ENCODE data around the gene TTC39A.

The TTC39A gene

DNA sequence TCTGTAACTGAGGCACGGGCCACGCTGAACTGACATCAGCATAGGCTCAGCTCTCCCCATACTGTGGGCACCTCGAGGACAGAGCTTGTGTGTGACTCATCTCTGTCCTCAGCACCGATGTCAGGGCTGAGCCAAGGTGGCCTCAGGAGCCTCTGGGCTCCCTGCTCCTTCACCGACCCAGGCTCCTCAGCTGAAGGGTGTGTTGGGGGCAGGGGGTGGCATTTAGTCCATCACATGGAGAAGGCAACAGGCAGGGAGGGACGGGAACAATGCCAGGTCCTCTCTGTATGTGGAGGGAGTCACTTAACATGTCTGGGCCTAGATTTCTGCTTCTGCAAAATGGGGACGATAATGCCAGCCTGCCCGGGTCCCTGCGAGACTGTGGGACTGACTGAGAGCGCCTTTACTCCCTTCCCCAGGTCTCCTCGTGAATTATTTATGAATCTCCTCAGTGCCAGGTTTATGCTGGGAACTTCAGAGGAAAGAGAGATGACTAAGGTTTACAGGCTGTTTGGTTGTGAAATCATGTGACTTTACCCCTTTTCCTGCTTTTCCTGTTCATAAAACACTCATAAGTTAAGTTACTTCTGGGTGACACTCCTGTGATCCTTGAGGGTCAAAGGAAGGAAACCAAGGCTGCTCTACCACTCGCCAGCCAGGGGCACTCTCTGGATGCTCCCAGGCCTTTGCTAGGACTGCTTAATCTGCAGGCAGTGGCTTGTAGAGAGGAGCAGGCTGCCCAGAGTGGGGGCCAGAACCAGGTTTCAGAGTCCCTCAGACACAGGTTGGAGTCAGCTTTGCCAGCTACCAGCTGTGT, 16.2 kb downstream of the TTC39A start:
- DNase-seq: no peak

DNA sequence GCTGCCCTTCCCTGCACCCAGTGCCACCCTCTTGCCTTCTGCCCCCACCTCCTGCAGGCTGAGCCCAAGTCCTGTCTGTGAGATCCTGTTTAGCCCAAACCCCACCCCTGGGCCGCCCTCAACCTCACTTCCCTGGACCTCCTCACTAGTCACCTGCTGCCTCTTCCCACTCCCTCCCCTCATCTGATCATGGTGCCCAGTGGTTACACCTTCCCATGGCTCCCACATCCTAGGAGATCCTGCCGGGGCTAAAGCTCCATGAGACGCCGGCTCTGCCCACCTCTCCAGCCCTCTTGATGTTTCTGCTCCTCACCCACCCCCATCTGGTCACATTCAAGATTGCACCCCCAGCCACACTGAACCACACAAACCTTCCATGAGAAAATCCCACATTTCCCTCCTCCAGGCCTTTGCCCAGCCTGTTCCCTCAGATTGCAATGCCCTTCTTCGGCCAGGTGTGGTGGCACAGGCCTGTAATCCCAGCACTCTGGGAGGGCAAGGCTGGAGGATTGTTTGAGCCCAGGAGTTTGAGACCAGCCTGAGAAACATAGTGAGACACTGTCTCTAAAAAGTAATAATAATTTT, 17.0 kb downstream of the TTC39A start:
- no peak for DNase-seq

DNA sequence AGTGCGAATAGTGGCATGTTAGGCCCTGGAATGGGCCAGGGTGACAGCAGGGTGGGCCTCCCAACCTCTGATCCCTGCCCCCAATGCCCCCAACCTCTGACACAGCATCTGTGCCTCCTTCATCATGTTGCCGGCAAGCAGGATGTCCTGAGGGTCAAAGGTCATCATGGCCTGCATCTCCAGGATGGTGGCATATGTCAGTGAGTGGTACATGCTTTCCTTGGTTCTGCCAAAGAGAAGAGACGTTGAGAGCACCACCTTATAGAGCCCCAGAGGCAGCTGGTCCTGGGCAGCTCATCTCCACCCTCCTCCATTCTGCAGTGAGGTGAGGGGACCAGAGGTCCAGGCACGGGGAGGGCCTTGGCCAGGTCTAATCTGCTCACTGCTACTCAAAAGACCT, 17.6 kb downstream of the TTC39A start:
- DNase-seq: no peak

DNA sequence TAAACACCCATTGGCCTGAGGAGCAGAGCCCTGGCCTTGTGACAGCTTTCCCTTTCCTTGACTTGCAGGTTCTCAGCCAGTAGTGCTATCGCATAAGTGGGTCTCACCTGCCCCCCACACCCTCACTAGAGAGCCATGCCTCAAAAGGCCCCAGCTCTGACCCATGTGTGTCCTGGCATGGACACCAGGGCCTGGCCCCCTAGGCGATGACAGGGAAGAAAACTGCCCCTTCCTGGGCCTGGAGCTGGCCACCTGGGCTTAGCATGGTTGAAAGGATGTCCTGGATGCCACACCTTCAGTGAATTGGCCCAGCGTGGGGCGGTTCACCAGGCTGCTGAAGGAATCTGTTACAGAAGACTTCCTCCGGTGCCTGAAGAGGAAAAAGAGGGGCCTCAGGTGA, 18.5 kb downstream of the TTC39A start:
- DNase-seq: no peak

- no peak for DNase-seq
These were observed 19.3 kb downstream of the TTC39A start for GRCh38 chr1:51310871-51311613.

DNA sequence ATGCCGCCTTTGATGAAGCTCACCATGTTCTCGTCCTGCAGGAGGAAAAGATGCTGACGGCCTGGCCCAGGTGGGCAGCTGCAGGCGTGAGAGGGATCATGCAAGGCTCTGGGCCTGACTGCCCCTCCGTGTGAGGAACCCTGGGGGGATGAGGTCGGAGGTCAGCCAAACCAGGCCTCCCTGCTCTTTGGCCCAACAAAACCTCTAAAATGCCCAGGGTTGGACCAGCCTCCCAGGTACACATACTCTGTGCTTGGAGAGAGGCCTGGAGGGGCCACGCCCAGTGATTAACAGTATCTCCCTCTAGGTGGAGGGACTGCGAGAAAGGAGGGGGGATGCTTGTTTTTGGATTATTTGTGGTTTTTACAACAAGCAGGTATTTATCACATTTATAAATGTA, 21.1 kb downstream of the TTC39A start:
- no peak for DNase-seq

DNA sequence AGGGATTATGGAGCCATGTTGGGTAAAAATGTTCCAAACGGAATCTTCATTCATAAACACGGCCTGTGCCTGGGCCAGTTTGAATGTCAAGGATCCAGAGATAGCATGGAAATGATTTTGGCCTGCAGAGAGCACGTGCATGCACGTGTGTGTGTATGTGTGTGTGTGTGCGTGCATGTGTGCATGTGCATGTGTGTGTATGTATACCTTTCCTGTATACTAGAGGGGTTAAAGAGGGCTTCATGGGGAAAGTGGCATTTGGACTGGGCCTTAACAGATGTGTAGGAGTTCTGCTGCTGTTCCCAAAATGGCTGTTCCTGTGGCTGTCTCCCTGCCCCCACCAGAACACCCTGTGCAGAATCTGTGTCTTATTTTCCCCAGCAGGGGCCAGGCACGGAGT, 21.7 kb downstream of the TTC39A start:
- DNase-seq: no peak

DNA sequence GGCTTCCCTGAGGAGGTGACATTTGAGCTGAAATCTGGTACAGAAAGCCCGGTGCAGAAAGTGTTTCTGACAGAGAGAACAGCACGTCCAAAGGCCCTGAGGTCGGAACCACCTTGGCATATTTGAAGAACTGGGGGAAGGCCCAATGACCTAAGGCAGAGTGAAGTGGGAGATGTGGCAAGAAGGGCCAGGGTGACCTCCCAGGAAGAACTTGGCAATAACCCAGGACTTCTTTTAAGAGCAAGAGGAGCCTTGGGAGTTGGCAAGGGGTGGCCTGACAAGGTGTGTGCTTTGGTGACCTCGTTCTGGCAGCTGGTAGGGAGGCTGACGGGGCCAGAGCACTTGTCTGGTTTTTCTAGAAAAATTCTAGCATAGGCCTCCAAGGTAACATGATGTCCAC, 23.4 kb downstream of the TTC39A start:
- DNase-seq: no peak

DNA sequence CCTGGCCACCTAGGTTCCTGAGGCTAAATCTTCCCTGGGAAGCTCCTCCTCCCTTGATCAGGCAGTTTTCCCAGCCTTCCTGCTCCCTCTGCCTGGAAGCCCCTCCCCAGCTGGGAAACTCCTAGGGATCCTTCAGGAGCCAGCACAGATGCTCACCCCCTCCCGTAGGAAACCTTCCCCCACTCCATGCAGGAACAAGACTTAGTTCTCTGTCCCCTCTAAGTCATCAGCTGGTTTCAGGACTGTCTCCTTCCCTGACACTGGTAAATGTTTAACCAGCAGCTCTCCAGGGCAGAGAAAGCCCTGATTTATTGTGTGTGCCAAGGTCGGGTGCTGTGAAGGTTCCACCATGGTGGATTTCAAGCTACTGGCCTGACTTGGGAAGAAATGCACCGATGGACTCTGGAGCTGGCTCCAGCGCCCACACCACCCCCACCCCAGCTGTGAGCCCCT, 25.0 kb downstream of the TTC39A start:
- no peak for DNase-seq

GRCh38 chr1:51304360-51304759, 26.0 kb downstream of the TTC39A start:
- no peak for DNase-seq

- no peak for DNase-seq
These were observed 26.6 kb downstream of the TTC39A start for GRCh38 chr1:51303751-51304251.

DNA sequence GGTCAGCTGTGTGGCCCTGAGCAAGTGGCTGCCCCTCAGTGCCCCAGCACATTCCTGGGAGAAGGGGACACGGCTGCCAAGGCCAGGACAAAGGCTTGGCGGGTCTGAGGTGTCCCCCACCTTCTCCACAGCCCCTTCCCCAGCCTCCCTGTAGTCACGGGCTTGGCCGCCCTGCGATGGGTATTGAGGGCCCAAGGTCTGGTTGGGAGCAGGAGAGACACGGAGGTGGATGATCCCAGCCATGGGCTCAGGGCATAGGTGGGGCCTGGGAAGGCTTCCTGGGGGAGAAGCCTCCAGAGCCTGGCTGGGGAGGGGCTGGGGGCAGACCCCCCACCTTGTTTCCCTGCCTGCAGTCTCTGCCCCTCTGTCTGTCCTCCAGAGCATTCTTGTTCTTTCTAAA, 27.0 kb downstream of the TTC39A start:
- DNase-seq: no peak

GRCh38 chr1:51302746-51303145, 27.6 kb downstream of the TTC39A start:
- DNase-seq: no peak

GRCh38 chr1:51302270-51302669, 28.1 kb downstream of the TTC39A start:
- no peak for DNase-seq

DNA sequence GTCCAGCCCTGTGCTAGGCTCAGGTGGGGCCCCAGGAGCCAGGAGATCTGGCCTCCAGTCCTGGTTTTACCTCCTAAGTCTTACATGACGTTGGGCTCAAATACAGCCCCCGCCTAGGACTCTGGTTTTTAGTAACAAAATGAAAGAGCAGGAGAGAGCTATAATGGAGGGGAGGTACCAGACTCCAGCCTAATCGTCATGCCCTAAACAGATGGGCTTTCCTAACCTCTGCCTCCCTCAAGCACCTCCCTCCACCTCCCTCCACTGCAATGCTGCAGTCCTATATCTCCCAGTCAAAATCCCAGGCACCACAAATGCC, 28.6 kb downstream of the TTC39A start:
- DNase-seq: no peak

DNA sequence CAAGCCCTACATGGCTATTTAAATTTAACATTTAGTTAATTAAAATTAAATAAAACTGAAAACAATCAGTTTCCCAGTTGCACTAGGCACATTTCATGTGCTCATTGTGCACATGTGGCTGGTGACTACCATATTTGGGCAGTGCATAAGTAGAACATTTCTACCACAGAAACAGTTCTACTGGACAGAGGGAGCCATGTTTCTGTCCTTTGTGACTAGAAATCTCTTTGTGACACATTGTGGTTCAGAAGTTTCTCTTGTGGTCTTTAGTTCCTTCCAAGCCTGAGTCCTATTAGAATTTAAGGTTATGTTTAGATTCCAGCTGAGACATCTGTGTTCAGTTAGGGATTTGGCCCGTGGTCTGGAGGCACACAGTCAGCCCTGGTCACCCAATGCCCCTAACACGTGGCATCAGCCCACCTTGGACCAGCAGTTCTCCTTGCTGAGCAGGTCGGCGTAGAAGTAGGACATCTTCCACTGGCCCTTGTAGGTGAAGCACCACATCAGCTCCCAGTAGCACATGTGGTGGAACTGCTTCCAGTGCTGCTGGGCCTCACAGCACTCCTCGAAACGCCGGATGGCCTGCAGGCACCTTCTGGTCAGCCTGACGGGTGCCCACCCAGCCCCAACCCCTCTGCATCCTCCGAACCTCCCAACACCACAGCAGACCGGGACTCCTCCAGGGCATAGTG, 29.1 kb downstream of the TTC39A start:
- no peak for DNase-seq

DNA sequence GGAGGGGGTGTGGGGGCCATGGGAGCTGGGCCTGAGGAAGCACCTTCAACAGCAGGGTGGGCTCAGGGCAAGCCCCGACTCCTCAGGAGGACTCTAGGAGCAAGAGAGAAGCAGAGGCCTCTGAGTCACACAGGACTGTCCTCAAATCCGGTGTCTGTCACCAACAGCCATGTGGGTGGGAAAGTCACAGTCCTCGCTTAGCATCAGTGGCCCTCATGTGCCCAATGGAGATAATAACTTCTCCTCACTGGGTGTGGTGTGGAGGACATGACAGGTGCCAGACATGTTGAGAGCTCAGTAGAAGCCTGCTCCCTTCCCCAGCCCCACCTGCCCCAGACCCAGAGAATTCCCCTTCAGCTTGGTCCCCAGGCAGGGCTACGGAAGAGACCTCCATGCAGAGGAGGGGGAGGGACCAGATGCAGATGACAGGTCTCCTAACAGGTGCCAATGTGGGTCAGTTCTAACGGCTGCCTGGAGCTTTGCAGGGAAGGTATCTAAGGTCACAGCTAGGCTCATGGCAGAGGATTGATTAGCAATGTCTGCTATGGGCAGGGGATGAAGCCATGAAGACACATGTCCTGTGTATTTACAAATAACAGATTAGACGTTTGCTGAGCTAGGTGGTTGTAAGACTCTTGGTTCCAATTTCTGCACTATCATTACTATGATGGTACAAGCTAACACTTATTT, 30.2 kb downstream of the TTC39A start:
- DNase-seq: no peak

DNA sequence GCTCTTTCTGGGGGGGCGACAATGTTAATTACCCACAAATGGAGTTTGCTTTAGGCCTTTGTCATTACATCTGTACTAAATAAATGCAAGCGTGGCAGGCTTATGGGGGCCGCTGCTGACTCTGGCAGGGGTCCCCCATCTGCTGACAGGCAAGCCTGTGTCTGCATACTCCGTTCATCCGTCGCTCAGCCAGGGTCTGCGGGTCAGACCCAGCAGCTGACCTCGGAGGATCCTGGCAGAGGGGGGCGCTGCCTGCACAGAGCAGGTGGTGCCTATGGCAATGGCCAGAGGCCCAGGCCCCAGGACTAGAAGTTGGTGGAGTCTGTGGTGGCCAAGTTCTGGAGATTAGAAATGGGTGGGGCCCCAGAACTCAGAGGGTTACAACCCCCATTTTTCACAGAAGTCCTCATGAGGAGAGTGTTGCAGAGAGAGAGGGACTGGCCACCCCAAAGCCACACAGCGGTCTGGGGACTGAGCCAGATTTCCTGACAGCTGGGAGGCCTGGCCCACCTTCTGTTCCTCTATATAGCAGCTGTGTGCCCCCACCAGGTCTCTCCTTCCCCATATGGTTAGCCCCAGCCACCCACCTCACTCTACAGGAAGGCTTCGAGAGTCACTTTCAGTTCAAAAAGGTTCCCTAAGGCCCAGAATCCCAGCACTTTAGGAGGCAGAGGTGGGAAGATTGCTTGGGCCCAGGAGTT, 31.0 kb downstream of the TTC39A start:
- DNase-seq: no peak

GRCh38 chr1:51298322-51298705, 32.0 kb downstream of the TTC39A start:
- DNase-seq: no peak

DNA sequence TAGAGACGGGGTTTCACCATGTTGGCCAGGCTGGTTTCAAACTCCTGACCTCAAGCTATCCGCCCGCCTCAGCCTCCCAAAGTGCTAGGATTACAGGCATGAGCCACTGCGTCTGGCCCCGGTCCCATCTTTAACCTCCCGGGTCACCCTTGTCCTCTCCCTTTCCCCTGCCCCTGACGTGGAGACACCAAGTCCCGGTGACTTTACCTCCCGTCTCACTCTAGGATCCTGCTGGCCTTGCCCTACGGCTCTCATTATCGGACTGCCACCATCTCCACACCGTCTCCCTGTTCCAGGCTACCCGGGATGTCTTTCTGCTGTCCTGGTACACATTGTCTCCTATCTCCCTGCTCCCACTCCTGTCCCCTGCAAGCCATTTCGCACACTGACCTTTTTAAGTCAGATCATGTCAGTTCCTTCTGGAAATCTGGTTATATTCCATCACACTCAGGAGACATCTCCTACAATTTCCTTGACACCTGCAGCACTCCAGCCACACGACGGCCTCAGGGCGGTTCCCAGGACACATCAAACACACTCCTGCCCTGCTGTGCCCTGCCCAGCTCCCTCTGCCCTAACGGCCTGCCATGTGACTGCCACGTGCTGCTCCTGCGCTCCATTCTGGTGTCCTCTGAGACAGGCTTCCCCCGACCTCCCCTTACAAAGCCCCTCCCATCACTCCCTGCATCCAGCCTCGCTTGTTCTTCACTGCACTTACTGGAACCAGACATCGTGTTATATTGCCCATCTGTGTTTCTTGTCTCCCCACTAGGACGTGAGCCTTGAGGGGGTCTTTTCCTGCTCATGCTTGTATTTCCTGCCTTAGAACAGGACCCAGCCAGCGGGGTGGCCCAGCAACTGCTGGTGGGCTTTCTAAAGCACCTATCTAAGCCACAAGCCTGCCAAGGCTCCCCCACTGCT, 32.7 kb downstream of the TTC39A start:
- DNase-seq: no peak

All from NCI-H187 (cell line).